ENCODE data around the gene LRP1.

The LRP1 gene

DNA sequence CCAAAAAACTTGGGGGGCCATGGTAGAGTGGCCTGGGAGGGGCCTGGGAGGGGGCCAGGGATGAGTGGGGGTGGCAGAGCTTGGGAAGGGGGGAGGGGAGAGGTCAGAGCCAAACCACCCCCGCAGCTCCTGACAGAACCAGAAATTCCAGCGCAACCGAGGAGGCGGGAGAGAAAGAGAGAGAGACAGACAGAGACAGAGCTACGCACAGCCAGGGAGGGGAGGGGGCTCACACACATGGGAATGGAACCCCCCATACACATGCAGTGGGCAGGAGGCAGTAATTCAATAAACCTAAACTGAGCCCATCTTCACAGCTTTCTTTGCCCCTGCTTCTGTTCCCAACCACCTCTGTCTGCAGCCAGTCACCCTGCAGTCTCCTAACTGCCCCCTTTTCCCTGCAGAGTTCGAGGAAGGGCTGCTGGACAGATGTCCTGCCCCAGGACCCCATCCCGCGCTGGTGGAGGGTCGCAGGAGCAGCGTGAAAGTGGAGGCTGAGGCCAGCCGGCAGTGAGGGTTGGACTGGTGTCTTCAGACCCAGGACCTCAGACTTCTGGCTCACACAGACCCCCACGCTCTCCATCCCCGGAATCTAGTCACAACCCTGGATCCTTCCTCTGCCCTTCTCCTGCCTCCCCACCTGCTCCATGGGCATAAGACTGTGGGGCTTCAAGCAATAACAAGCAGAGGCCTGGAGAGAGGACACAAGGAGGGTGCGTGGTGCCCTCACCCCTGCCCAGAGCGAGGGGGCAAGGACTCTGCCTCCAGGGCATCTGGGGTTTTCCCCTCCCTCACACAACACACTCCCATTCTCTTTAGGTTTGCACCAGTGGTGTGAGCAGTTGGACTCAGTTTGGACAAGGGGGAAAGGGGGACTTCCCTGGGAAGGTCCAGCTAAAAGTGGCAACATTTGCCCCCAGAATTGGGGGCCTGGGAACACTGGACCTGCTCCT lies 33.8 kb upstream of the LRP1 start:
- no peak for DNase-seq

DNA sequence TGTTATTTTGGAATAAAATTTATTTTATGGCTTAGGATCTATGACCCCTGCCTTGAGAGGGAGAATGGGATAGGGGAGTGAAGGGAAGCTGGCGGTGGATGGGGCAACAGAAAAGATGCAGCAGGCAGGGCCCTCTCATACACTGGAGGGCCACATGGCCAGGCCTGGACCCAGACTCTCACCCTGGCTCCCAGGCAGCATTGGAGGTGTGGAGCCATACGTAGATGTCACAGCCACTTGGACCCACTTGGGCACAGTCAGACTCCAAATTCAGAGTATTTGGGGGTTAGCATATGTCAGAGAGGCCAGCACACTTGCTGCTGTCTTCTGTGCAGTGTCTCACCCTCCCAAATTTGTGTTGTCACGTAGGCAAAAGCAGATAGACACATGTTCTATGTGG lies 32.8 kb upstream of the LRP1 start:
- DNase-seq = no peak

DNA sequence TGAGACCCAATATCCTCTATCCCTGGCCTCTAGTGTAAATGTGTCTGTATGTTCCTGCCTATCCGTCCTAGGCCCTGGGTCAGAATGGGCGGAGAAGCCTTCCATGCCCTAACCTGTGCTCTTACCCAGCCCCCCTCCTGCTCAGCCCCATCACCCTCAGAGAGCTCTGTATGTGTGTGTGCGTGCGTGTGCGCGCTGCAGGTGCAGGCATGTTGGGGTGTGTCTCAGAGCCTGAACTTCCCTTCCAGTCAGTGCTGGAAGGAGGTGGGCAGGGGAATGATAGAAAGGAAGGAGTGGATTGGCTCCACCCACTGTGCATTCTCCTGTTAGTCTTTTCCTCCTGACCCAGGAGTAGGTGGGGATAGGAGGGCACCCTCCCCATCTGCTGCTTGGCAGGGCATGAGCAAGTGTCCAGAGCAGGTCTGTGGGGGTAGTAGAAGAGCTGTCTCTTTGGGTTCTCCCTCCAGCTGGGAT lies 32.1 kb upstream of the LRP1 start:
- DNase-seq = peak; percentile 16

DNA sequence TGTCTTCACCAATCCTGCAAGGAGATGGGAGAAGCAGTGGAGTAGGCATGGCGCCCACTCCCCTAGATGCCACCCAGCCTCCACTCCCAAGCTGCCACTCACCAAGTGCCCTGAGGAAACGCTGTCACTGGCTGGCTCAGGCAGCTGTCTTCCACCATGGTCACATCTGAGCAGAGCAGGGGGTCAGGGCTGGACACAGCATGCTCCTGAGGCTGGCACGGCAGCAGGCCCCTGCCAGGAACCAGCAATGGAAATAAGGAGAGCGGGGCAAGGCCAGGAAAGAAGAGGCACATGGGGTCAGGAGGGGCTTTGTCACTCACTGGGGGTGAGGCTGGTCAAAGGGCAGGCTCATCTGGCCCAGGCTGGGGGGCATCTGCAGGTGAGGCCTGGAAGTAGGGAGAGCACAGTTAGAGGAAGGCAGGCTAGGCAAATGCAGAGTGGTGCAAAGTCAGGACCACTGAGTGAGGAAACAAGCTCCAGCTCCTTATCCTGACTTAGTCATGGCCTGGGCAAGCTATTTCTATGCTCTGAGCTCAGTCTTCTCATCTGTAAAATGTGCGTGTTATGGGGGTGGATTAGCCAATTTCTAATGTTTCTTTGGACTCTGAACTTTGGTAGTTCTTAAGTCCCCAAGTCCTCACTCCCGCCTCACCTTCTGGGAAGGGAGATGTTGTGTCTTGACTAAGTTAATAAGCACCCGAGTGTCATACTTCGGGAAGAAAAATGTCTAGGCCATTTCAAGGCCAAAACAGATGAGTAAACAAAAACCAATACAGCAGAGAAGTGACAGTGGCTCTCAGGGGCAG lies 31.3 kb upstream of the LRP1 start:
- no peak for DNase-seq

DNA sequence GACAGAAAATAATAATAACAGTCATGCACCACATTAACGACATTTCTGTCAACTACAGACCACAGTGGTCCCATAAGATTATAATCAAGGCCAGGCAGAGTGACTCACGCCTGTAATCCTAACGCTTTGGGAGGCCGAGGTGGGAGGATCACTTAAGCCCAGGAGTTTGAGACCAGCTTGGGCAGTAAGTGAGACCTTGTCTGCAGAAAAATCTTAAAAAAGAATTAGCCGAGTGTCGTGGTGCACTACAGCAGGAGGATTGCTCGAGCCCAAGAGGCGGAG lies 30.8 kb upstream of the LRP1 start:
- peak; percentile 10 for DNase-seq

DNA sequence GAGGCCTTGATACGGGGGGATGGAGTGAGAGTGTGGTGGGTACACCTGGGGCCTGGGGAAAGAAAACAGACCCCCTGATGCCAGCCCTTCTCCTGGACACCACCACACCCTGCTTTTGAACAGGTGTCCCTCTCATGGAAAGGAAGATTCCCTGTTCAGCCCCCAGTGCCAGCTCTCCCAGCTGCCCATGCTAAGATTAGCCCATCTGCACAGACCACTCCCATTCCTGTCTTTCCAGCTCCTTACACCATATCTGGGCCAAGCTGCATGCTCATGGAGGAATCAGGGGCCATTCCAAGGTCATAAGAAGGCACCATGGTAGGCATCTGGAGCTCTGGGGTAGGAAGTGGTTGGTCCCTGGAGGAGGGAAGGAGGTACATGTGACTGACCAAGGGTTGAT lies 29.7 kb upstream of the LRP1 start:
- no peak for DNase-seq

DNA sequence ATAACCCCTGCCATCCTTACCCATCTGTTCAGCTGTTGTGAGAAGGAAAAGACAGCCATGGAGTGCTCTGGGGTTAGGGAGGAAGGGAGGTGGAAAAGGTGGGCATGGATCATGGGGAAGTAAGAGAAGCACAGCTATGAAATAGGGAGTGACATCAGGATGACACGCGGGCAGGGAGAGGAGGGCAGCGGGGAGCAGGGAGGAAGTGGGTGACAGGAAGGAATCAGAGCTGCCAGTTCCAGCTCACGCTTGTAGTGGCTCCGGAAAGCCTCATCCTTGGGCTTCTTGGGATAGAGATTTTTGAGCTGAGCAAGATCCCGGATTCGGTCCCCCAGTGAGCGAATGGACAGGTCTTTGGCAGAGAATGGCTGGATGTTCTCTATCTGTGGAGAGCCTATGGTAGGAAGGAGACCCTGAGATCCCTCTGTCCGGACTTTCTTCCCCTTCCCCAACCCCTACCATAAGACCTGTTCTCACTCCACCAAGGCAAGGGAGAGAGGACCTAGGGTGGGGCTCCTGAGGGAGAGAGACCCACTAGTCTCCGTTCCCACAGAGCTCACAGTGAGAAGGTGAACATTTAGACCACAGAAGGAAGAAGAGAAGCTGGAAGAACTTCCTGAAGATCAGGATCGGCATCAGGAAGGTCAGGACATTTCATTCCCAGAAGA lies 29.1 kb upstream of the LRP1 start:
- no peak for DNase-seq

DNA sequence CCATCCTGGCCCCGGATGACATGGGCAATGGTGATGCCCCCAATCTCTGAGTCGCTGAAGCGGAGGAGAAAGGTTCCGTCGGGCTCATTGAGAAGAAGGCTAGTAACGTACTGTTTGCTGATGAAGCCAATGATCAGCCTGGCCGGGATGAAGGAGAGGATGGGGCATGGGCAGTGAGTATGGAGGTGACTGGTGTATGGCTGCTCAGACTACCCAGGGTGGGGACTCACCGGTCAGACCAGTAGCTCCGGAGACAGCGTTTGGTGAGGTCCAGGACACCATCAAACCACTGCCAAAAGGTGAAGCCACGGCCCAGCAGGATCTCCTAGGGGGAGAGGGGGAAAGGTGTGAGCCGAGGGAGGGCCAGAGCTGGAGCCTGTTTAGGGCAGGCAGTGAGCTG lies 28.5 kb upstream of the LRP1 start:
- DNase-seq = no peak

DNA sequence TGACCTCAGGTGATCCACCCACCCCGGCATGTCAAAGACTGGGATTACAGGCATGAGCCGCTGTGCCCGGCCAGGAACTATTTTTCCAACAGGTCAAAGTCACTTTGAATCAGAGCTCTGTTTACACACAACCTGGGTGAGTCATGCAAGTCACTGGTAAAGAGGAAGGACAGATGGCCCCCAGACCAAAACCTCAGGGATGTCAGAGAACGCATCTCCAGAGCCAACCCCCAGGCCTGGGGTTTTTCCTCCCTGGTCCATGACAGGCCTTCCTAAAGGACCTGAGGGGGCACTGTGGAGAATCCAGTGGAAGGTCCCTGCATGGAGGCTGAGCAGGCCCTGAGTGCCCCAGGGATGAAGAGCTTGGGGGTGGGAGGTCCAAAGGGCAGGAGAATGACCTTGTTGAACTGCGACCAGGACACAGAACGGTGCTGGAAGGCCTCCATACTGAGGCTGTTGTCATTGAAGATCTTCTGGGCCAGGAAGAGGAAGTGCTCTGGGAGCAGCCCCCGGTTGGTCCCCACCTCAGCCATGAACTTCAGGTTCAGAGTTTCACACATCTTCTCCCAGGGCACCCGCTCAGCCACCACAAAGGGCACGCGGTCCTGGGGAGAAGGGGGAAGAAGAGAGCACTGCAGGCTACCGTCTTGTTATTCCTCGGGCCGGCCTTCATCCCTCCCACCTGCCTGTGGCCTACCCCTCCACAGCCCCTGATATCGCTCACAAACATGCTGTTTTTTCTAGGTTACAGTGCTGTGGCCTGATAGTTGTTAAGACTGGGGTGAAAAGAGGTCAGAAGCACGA lies 26.2 kb upstream of the LRP1 start:
- peak; percentile 17 for DNase-seq

DNA sequence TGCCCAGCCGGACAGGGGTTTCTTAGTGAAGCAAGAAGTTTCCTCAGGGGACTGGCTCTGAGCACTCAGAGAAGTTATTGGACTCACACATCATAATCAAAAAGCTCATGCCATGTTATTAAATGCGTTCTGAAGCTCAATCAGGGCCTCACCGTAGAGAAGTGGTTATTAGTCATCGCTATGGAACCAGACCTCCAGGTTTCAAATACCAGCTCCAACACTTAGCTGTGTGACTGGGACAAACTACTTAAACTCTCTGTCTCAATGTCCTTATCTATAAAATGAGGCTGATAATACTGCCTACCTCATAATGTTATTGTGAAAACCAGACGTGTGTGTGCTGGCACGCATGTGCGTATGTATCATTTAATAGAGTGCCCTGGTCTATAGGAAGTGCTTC lies 24.4 kb upstream of the LRP1 start:
- no peak for DNase-seq

DNA sequence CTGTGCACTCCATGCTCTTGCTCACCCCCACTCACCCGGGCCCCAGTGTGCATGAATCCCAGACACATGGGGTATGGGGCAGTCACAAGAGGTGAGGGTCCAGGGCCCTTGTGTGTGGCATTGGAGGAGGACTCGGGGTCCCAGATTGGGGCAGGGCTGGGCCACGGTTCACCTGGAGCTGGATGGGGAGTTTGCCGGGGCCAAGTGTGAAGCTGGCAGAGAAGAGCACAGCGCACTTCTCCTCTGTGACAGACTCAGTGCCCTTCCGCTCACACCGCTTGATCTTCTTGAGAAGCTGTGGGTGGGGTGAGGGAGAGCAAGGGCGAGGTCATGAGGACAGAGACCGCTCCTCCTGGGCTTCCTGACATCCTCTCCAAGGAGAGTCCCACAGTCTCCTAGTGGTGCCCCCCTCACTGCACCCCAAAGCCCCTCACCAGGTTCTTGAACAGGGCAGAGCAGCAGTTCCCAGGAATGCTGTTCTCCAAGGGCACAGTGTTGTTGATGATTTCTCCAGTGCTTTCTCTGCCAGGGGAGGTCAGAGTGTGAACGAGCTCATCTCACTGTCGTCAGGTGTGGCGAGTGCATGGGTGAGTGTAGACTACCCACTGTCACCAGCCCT lies 23.9 kb upstream of the LRP1 start:
- DNase-seq = no peak

DNA sequence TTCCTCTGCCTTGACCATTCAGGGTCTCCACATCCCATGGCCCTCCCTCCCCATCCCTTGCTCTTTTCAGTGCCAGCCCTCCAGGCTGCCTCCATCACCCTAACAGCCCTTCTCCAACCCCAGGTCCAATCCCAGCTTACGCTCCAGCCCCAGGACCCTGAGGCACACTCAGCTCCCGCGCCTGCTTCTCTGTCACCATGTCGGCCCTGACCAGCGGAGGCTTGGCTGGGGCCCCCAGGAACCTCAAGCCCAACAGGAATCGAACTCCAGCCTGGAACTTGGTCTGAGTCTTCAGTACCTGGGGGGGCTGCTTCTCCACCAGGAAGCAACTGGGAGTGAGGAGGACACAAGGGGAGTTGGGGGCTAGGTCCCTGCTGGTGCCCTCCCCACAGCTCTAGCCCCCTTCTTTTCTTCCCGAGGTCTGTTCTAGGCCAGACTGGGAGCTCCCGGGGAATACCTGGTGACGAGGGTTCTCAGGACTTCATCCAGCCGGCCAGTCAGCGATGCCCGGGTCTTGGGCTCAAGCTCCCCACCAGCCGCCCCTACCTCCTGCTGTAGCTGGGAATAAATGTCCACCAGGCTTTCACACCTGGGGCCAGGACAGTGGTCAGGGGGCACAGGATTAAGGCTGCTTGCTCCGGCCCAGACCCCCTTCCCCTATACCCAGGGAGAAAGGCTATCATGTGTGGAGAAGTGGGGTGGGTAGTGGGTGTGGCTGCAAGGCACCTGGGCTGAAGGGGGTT lies 23.1 kb upstream of the LRP1 start:
- DNase-seq = no peak

DNA sequence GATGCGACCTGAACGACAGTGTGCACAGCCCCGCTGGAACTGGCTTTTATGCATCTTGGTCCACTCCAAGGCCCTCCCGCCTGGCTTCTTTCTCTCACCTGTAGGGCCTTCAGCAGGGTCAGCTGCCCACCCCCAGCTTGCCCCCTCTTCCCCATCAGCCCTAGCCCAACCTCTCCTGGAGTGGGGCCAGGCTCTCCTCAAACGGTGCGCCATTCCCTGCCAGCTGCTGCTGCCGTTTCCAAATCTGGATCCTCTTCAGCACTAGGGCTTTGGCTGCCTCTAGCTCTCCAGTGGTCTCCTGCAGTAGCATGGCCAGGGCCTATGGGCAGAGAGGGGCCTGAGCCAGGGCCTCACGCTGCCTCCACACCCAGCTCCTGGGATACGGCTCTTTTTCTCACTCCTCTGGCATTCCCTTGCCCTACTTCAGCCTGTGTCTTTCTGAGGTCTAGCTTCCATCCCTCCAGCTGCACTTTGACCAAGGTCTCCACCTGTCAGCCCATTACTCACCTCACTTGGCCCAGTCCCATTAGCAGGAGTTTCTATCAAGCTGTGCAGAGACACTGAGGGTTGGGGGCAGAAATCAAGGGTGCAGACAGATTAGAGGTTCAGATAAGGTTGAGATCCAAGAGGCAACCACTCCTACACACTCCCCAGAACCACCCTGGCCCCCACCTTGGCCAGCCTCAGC lies 22.1 kb upstream of the LRP1 start:
- no peak for DNase-seq

DNA sequence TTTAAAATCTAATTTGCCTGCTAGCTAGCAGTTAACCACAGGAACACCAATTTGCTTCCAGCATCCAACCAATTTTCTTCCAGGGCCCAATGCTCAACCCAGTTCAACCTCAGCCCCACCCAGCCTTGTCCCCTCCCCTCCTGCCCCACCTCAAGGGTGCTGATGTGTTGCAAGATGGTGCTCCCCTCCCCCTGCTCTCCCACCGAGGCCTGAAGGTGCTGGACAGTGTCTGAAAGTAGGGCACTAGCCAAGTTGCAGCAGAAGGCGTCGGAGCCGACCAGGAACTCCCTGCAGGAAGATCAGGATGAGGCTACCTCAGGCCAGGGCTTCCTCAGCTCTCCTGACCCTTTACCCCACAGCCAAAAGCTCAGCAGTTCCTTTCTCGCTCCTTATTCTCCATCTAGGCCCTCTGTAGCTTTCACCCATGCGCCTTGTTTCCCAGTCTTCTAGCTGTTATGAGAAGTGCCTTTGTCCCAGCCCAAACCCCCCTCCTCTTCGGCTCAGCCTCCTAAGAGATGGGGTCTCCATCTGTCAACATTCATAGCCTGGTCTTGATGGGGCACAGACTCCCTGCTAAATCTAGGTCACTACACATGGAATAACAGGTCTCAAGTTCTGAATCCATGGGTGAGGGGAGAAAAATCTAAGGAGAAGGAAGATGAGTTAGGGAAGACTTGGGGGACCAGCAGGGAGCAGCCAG lies 20.7 kb upstream of the LRP1 start:
- DNase-seq = no peak

DNA sequence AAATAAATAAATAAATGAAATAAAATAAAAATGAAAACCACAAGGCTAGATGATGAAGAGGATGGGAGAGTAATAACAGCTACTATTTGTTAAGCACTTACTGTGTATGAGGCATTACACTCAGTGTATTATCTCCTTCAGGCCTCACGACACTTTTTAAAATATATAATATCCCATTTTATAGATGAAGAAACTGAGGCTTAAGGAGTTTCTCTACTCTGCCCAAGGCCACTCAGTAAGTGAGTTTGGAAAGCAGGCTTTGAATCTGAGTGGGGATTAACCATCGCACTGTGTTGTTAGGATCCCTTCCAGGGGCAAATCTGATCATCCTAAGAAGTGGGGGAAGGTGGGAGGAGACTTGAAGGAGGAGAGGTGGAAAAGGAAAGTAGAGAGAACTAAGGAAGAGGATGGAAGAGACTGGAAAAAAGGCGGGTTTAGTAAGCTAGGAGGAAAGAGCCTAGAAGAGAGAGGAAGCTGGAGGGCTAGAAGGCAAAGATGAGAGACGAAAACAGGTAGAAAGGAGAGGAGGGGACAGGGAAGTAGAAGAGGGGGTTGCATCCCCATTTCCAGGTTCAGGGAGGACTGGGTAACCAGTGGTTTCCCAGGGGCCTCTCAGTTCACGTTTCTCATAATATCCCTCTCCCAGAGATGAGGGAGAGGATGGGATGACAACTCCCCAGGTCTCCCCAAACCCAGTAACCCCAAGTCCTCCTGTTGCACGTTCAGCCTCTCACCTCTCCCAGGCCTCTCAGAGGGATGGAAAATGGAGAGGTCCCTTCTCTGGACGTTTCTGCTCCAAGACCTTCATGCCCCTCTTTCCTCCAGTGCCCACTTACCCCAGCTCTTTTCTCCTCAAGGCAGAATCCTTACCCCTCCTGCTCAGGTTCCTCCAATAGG lies 18.8 kb upstream of the LRP1 start:
- DNase-seq = peak; percentile 78

DNA sequence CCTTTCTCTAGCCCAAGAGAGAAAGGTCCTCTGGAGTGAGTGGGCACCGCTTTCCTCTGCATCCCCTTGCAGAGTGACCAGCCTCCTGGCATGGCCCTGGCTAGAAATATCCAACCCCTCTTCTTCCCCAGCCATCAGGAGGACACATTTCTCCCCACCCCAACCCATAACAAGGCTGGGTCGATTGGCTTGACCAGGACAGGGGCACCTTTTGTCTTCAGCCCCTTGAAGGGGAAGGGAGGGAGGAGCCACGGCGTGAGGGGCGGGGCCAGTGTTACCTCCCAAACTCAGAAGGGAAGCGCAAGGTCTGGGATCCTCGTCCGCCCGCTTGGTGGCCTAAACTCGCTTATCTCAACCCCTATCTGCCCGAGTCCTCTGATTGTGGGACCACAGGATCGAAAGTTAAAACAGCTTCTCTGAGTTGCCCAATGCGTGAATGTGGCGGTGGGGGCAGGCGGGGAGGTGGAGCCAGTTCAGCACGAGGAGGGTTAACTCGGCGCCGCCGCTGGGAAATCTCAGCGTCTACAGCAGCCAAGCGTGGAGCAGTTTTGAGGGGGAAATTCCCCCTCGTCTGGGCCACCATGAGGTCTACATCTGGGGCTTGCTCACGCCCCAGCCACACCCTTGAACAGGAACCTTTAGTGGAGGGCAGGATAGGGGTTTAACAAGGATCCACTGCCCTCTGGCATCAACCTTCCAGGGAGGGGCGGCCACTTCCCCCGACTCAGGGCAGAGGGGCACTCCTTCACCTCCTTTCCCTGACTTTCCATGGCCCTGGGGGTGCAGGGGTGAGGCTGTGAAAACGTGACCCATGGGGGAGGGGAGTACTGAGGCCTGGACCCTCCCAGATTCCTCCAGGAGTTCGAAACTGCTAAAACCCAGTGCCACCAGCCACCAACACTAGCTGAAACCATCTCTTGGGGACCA lies 17.9 kb upstream of the LRP1 start:
- peak; percentile 64 for DNase-seq

DNA sequence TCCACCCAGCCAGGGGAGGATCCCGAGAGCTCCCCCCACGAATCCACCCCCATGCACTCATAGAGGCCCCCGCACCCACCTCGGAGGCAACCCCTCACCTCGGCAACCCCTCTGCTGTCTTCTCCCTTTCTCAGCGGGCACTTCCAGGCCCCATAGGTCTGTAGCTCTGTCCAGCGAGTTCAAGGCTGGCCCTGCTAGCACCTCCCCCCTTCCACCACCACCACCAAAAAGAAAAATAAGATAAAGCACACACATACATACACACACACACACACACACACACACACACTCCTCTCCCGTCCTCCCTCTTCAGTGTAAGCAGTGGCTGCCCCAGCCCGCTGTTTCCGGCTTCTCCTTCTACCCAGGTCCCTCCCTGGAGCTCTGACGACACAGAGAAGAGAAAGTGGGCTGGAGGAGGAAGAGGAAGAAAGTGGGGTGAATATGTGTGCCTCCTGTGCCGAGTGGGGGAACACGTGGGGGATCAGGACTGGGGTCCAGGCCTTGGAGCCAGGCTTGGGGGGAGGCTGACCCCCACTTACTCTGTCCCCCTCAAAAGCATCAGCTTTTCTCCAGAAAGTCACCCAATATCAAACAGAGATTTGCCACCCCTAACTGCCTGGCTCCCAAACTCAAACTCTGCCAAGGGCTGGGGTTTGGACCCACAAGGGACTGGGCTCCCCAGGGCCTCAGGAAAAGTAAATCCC lies 17.1 kb upstream of the LRP1 start, which contains the start of gene STAT6:
STAT6 (minus strand) TSS at position 332 of the 704 bp plus-strand sequence. CDS start 3,084 bp downstream, outside the sequence.
- peak; percentile 34 for DNase-seq
